ENCODE data around the gene GPRIN2. TPM values are rescaled to one million over a fixed set of nuclear protein-coding genes. Genes with fewer than 3 reads are reported as not detected.
A peak's percentile ranks its signal among the peaks of the same experiment; 100 is the strongest.

The GPRIN2 gene
- total RNA-seq, 1 donor from 2014 or later: 56.2 TPM

DNA sequence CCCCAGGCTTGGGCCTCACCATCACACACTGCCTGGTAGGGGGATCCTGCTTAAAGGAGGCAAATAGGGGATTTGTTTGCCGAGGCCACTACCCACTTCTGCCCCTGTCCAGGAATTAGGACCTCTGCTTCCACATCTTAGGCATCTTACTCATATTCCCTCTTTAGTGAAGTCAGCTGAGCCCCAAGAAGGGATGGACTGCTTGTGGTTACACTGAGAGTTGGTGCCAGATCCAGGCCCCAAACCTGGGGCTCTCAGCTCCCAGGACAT lies 1.6 kb upstream of the GPRIN2 start:
- intact Hi-C loops (cut with DNase I): no loop called here
- H3K27me3 ChIP-seq: peaks cover 60% of the 10 kb centered on the region
- no peaks in the 10 kb centered on the region for H3K4me1 ChIP-seq
- H3K27ac ChIP-seq: no peak overlapping the region
- TF ChIP-seq, protein P1, sequence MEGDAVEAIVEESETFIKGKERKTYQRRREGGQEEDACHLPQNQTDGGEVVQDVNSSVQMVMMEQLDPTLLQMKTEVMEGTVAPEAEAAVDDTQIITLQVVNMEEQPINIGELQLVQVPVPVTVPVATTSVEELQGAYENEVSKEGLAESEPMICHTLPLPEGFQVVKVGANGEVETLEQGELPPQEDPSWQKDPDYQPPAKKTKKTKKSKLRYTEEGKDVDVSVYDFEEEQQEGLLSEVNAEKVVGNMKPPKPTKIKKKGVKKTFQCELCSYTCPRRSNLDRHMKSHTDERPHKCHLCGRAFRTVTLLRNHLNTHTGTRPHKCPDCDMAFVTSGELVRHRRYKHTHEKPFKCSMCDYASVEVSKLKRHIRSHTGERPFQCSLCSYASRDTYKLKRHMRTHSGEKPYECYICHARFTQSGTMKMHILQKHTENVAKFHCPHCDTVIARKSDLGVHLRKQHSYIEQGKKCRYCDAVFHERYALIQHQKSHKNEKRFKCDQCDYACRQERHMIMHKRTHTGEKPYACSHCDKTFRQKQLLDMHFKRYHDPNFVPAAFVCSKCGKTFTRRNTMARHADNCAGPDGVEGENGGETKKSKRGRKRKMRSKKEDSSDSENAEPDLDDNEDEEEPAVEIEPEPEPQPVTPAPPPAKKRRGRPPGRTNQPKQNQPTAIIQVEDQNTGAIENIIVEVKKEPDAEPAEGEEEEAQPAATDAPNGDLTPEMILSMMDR (IDR thresholded peaks at IDR 0.05): no peak
- no peak for ATAC-seq
- no peak overlapping the region for H3K4me3 ChIP-seq
- peak; percentile 70 for DNase-seq
- H3K36me3 ChIP-seq: no peaks in the 10 kb centered on the region
- no peaks in the 10 kb centered on the region for H3K9me3 ChIP-seq

DNA sequence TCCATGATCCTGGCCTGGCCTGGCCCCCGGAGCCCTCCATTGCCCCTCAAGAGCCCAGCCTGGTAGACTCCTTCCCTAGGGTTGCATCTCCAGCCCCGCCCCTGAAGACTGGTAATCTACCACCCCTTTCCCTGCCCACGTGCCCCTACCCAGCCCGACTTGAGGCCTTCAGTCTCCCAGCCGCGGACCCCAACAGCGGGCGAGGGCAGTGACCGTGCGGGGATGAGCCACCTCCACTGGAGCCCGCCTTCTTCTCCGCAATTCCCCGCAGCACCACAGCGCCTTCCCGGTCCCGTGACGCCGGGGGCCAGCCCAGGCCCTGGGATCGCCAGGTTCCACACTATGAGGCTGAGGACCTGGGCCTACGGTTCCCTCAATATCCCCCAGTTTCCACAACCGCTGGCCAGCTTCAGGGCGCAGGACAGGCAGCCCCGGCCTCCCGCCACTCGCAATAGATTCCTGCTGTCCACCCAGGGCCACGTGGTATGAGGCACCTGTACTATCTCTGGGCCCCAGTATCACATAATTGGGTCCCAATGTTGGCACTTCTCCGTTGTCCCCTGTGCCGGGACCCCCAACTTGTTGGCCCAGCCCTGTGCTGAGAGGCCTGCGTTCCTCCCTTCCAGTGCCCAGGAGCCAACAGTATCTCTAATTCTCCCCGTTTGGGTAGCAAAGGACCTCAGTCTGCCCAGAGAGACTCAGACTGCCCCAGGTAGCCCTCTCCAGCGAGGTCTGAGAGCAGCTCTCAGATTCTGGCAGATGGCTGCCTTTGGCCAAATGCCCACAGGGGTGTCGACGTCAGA lies 1.1 kb upstream of the GPRIN2 start:
- H3K9me3 ChIP-seq: no peaks in the 10 kb centered on the region

DNA sequence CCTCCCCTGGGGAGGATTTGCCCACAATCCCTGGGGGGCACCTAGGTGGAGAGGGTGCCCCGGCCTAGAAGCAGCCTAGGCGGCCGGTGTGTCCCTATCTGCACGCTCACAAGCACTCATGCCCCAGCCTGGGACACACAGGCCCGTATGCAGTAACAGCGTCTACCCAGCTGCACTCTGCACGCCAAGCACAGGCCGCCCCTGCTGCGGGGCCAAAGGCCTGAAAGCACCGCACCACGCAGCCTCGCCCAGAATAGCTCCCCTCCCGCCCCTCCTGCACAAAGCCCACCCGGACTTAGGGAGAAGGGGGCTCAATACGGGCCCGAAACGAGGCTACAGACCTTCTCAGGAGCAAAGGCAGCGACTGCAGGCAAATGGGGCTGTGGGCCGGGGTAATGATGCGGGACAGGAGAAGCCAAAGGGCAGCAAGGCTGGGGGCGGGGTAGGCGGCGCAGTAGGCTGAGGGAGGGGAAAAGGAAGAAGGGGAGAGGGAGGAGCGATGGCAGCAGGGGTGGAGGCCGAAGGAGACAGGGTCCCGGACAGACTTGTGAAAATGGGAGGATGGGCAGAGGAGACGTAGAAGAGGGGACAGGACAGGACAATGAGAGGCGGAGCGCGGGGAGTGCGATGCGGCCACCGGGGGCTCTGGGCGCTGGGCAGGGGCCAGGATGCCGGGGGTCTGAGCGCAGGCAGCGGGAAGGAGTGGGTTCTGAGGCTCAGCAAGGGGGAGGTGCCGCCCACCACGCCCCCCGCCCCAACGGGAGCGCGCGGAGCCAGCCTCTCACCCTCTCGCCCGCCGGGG lies 544 bp downstream of the GPRIN2 start:
- Histone ChIP-seq H3K27me3 (peaks cover 57% of the 10 kb centered on the region), H3K4me3 (peak overlapping the region; percentile 54), H3K9me3 (no peaks in the 10 kb centered on the region), H3K4me1 (no peaks in the 10 kb centered on the region), H3K27ac (peak overlapping the region; percentile 70), H3K36me3 (no peaks in the 10 kb centered on the region)
- intact Hi-C loops (cut with DNase I): no loop called here
- TF ChIP-seq, protein P1 (IDR thresholded peaks at IDR 0.05): no peak
- peak; percentile 62 for ATAC-seq
- DNase-seq: peak; percentile 88

More for the DNA sequence above, 1.1 kb upstream of the GPRIN2 start:
- TF ChIP-seq, protein P1 (IDR thresholded peaks at IDR 0.05): no peak
- Histone ChIP-seq H3K27ac (no peak overlapping the region), H3K4me3 (no peak overlapping the region), H3K27me3 (peaks cover 60% of the 10 kb centered on the region), H3K36me3 (no peaks in the 10 kb centered on the region), H3K4me1 (no peaks in the 10 kb centered on the region)
- intact Hi-C loops (cut with DNase I): no loop called here
- no peak for ATAC-seq
- DNase-seq: peak; percentile 75

DNA sequence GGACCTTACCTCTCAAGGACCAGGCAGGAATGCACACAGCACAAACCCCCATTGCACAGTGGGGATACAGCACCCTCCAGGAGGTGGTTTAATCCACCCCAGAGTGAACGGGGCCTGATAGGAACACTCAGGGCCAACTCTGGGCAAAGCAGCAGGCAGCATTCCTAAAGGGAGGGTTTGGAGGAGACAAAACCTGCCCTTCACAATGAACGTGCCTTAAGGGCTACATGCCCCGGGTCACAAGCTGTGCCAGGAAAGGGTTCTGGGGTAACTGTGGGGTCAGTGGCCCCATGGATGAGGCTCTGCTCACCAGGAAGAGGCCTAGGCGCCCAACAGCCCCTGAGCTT lies 1.1 kb downstream of the GPRIN2 start:
- peaks cover 52% of the 10 kb centered on the region for H3K27me3 ChIP-seq
- H3K4me3 ChIP-seq: peak overlapping the region; percentile 54
- no peaks in the 10 kb centered on the region for H3K4me1 ChIP-seq
- intact Hi-C loops (cut with DNase I): no loop called here
- no peaks in the 10 kb centered on the region for H3K36me3 ChIP-seq
- TF ChIP-seq, protein P1 (IDR thresholded peaks at IDR 0.05): no peak
- H3K27ac ChIP-seq: peak overlapping the region; percentile 48
- no peak for DNase-seq
- H3K9me3 ChIP-seq: no peaks in the 10 kb centered on the region
- ATAC-seq: peak; percentile 27

DNA sequence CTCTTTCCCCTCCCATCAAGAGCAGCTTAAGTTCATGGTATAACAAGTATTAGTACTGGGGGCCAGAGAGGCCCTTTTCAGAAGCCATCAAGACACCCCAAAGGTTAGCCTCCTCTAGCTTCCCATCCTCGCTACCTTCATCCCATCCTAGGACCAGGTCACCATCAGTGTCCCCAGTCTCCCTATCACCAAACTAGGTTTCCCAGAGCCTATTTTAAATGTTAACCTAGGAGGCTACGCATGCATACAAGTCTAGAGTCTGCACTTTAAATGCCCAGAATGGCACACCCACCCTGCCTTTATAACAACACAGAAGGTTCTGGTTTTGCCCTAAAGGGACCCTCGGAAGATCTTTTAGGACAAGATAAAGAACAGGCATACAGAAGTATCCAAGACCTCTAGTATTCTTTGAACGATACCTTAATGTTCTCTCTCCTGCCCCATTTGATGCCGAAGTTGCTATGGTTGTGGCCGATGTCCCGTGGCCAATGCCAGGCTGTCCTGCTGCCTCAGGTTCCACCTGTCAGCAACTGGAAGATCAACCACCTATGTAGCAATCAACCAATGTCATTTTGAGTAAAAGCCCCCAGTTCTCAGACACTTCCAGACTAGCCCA lies 2.2 kb downstream of the GPRIN2 start:
- no peak overlapping the region for H3K4me3 ChIP-seq
- intact Hi-C loops (cut with DNase I): no loop called here
- no peak for DNase-seq
- no peaks in the 10 kb centered on the region for H3K9me3 ChIP-seq
- H3K4me1 ChIP-seq: no peaks in the 10 kb centered on the region
- H3K27ac ChIP-seq: no peak overlapping the region
- TF ChIP-seq, protein P1 (IDR thresholded peaks at IDR 0.05): no peak
- H3K27me3 ChIP-seq: peaks cover 45% of the 10 kb centered on the region
- H3K36me3 ChIP-seq: no peaks in the 10 kb centered on the region
- no peak for ATAC-seq
